Measurements from ENCODE around the gene LYRM1.
"Not testable (repeated sequence)": the region's sequence is repeated elsewhere in the genome, so short reads cannot be mapped to it uniquely, and the experiment has no call there.

Gene LYRM1

GRCh38 chr16:20940871-20941635 lies 40.5 kb downstream of the LYRM1 start:
- DNase-seq, result no peak

GRCh38 chr16:20941636-20941926 lies 41.0 kb downstream of the LYRM1 start:
- no peak for DNase-seq

GRCh38 chr16:20942256-20942655 lies 41.7 kb downstream of the LYRM1 start:
- DNase-seq, result no peak

- DNase-seq, result no peak
Observed at GRCh38 chr16:20944861-20945574, 44.4 kb downstream of the LYRM1 start.

- DNase-seq, result not testable (repeated sequence)
Observed at GRCh38 chr16:20945575-20945875, 45.0 kb downstream of the LYRM1 start.

- no peak for DNase-seq
Observed at GRCh38 chr16:20946015-20946629, 45.6 kb downstream of the LYRM1 start.

- no peak for DNase-seq
Observed at GRCh38 chr16:20948444-20948843, 47.9 kb downstream of the LYRM1 start.

- no peak for DNase-seq
Observed at GRCh38 chr16:20949660-20950059, 49.1 kb downstream of the LYRM1 start.

GRCh38 chr16:20950294-20950693 lies 49.7 kb downstream of the LYRM1 start:
- DNase-seq, result no peak

GRCh38 chr16:20952139-20952920 lies 51.8 kb downstream of the LYRM1 start:
- no peak for DNase-seq

- no peak for DNase-seq
Observed at GRCh38 chr16:20954574-20954973, 54.0 kb downstream of the LYRM1 start.

GRCh38 chr16:20956319-20956718 lies 55.7 kb downstream of the LYRM1 start:
- DNase-seq, result no peak

GRCh38 chr16:20957153-20957552 lies 56.6 kb downstream of the LYRM1 start:
- no peak for DNase-seq

- DNase-seq, result no peak
Observed at GRCh38 chr16:20960899-20961298, 60.3 kb downstream of the LYRM1 start.

- no peak for DNase-seq
Observed at GRCh38 chr16:20968765-20969164, 68.2 kb downstream of the LYRM1 start.

- no peak for DNase-seq
Observed at GRCh38 chr16:20969386-20969785, 68.8 kb downstream of the LYRM1 start.

- DNase-seq, result no peak
Observed at GRCh38 chr16:20971401-20971800, 70.8 kb downstream of the LYRM1 start.

GRCh38 chr16:20973201-20973600 lies 72.6 kb downstream of the LYRM1 start:
- not testable (repeated sequence) for DNase-seq

Data from NCI-H1105 treated with DMSO at 0.1 percent for 48 hours (cell line).